ENCODE data around the gene ARMC12. TPM values are rescaled to one million over a fixed set of nuclear protein-coding genes. Genes with fewer than 3 reads are reported as not detected.

ARMC12 gene
- total and polyA plus RNA-seq, 10 of the 15 experiments (the other 5 are each of a cell fraction or from before 2014, with no cell fraction given): 0.10 to 1.6 (median 0.62) TPM

- H3K4me3 ChIP-seq: no peak overlapping the region
- H3K27ac ChIP-seq (ENCODE audit: control insufficient read depth, insufficient read depth): no peak overlapping the region
- no peak overlapping the region for H3K4me2 ChIP-seq (ENCODE audit: control insufficient read depth, insufficient read depth)
- TF ChIP-seq SIN3A (IDR thresholded peaks at IDR 0.05; ENCODE audit: low read depth, low read length): no peak
- TF ChIP-seq NR2C1 (IDR thresholded peaks at IDR 0.05): no peak
- H4K20me1 ChIP-seq (ENCODE audit: control insufficient read depth, insufficient read depth): no peaks in the 10 kb centered on the region
- no peaks in the 10 kb centered on the region for H3K36me3 ChIP-seq (ENCODE audit: control insufficient read depth in 2 of 2, insufficient read depth in 2 of 2, low read length in 1 of 2)
- in situ Hi-C loops (cut with MboI): no loop called here
- H3K27me3 ChIP-seq (replicated peaks in 1 of 2; ENCODE audit: control insufficient read depth in 2 of 2, insufficient read depth in 2 of 2, low read length in 1 of 2): peaks cover 1 to 4% of the 10 kb centered on the region in 2 experiments
- ChIA-PET RAD21 (ENCODE audit: unreplicated experiment) (no interaction called here), POLR2A (no interaction called here), SMC1A (ENCODE audit: uncharacterized antibody, unreplicated experiment) (no interaction called here), CTCF (no interaction called here)
- intact Hi-C loops (cut with micrococcal nuclease; ENCODE audit: unreplicated experiment): no loop called here
- H3K9me3 ChIP-seq (replicated peaks; ENCODE audit: control insufficient read depth, insufficient read depth, low read length): no peaks in the 10 kb centered on the region
- ATAC-seq (no peak), FAIRE-seq (no peak), DNase-seq (ENCODE audit: low read depth, low spot score) (no peak)
- H3K79me2 ChIP-seq (ENCODE audit: control insufficient read depth, insufficient read depth, low read length): no peaks in the 10 kb centered on the region
- H3K9ac ChIP-seq (ENCODE audit: control insufficient read depth, insufficient read depth, low read length): no peak overlapping the region
- no TSS peak for BruUV-seq (replicated peaks)
- H2AFZ ChIP-seq (ENCODE audit: control insufficient read depth, low read depth, low read length): no peak overlapping the region
- 8% methylated on average over 4 of the region's 4 CpGs for WGBS (ENCODE audit: insufficient coverage, insufficient replicate concordance, low lambda C conversion rate, missing lambda C conversion rate)
- no peaks in the 10 kb centered on the region for H3K4me1 ChIP-seq (ENCODE audit: control insufficient read depth, insufficient read depth, low read length)
These were observed 51.7 kb downstream of the ARMC12 start for GRCh38 chr6:35788423-35788982.

- ChIA-PET RAD21 (ENCODE audit: unreplicated experiment) (no interaction called here), CTCF (interaction anchor here (0.7 kb wide), 1 partner anchor 306 kb away, joined by 3 read pairs; no protein-coding TSS in a partner anchor), SMC1A (ENCODE audit: uncharacterized antibody, unreplicated experiment) (interaction anchor here (1.1 kb wide), 1 partner anchor 267 kb away, joined by 3 read pairs; no protein-coding TSS in a partner anchor), POLR2A (no interaction called here)
- Histone ChIP-seq H3K9me3 (replicated peaks; ENCODE audit: control insufficient read depth, insufficient read depth, low read length) (no peaks in the 10 kb centered on the region), H3K79me2 (ENCODE audit: control insufficient read depth, insufficient read depth, low read length) (no peaks in the 10 kb centered on the region), H3K36me3 (ENCODE audit: control insufficient read depth in 2 of 2, insufficient read depth in 2 of 2, low read length in 1 of 2) (no peaks in the 10 kb centered on the region), H3K27ac (ENCODE audit: control insufficient read depth, insufficient read depth) (no peak overlapping the region), H2AFZ (ENCODE audit: control insufficient read depth, low read depth, low read length) (no peak overlapping the region), H3K4me2 (ENCODE audit: control insufficient read depth, insufficient read depth) (no peak overlapping the region), H3K4me1 (ENCODE audit: control insufficient read depth, insufficient read depth, low read length) (no peaks in the 10 kb centered on the region), H3K9ac (ENCODE audit: control insufficient read depth, insufficient read depth, low read length) (no peak overlapping the region), H3K4me3 (no peak overlapping the region), H3K27me3 (replicated peaks in 1 of 2; ENCODE audit: control insufficient read depth in 2 of 2, insufficient read depth in 2 of 2, low read length in 1 of 2) (peaks cover 1 to 4% of the 10 kb centered on the region in 2 experiments), H4K20me1 (ENCODE audit: control insufficient read depth, insufficient read depth) (no peaks in the 10 kb centered on the region)
- in situ Hi-C loops (cut with MboI) (no loop called here), intact Hi-C loops (cut with micrococcal nuclease; ENCODE audit: unreplicated experiment) (no loop called here)
- no peak for DNase-seq (ENCODE audit: low read depth, low spot score)
- 55% methylated on average over 5 of the region's 5 CpGs for WGBS (ENCODE audit: insufficient coverage, insufficient replicate concordance, low lambda C conversion rate, missing lambda C conversion rate)
- ATAC-seq: no peak
- BruUV-seq (replicated peaks): no TSS peak
- no peak for FAIRE-seq
- no peak for TF ChIP-seq SPI1 (IDR thresholded peaks at IDR 0.05; ENCODE audit: borderline replicate concordance, insufficient read depth, low read depth, low read length)
- TF ChIP-seq NFXL1 (IDR thresholded peaks at IDR 0.05; ENCODE audit: borderline replicate concordance): no peak
- no peak for TF ChIP-seq IRF5 (IDR thresholded peaks at IDR 0.05; ENCODE audit: borderline replicate concordance)
- no peak for TF ChIP-seq YBX1 (IDR thresholded peaks at IDR 0.05)
- TF ChIP-seq DPF2 (IDR thresholded peaks at IDR 0.05): no peak
- no peak for TF ChIP-seq E2F8 (IDR thresholded peaks at IDR 0.05; ENCODE audit: low read depth, partially characterized antibody)
- no peak for TF ChIP-seq ETV6 (conservative IDR thresholded peaks at IDR 0.05 in 1 of 2, IDR thresholded peaks at IDR 0.05 in 1 of 2; ENCODE audit: borderline replicate concordance in 1 of 2, low read depth in 1 of 2)
- no peak for TF ChIP-seq POLR2AphosphoS2 (IDR thresholded peaks at IDR 0.05; ENCODE audit: low read depth, low read length)
- TF ChIP-seq BRCA1 (IDR thresholded peaks at IDR 0.05; ENCODE audit: low read depth, low read length): no peak
- TF ChIP-seq USF2 (IDR thresholded peaks at IDR 0.05; ENCODE audit: borderline replicate concordance, low read depth, low read length): no peak
These were observed 53.9 kb downstream of the ARMC12 start for GRCh38 chr6:35790683-35791082.

Measured in GM12878 (cell line).